ENCODE measurements around the gene SRCIN1. TPM values are rescaled to one million over a fixed set of nuclear protein-coding genes. Genes with fewer than 3 reads are reported as not detected.
A peak's percentile ranks its signal among the peaks of the same experiment; 100 is the strongest.

The SRCIN1 gene
- total RNA-seq, 4 donors from 2014 or later = 0.24 TPM; not detected in 3

GRCh38 chr17:38579934-38580333 is 25.8 kb downstream of the SRCIN1 start:
- peaks cover 38 to 48% (median 46%) of the 10 kb centered on the region in 3 donors for H3K27me3 ChIP-seq
- TF ChIP-seq CTCF (IDR thresholded peaks at IDR 0.05 in 4 of 5, conservative IDR thresholded peaks at IDR 0.05 in 1 of 5) (no peak), POLR2A (IDR thresholded peaks at IDR 0.05) (no peak)
- H3K4me1 ChIP-seq = peaks cover 0 to 9% of the 10 kb centered on the region in 2 donors
- no peak for ATAC-seq
- H3K9me3 ChIP-seq = no peaks in the 10 kb centered on the region
- H3K4me3 ChIP-seq = no peak overlapping the region
- no peak for DNase-seq
- intact Hi-C loops (cut with DNase I; ENCODE audit: low total_unique reads) (no loop called here), in situ Hi-C loops (cut with MboI; ENCODE audit: low sequenced_read_pairs in 4 of 4) (no loop called here)
- no peaks in the 10 kb centered on the region for H3K36me3 ChIP-seq
- H3K27ac ChIP-seq = no peak overlapping the region

DNA sequence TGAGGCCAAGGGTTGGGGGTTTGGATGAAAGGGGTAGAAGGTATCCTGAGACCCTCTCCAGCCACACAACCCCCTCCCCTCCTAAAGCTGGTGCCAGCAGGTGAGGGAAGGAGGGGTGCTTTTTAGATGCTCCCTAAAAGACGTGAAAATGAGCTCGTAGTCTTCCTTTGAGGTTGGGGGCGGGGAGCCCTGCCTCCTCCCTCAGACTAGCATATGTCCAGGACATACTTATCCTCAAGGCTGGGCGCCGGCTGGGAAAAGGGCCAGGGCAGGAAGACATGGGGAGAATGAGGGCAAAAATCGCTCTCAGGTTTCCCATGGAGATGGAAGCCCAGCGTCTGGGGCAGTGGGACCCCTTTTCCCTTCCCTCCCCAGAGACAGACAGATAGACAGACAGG is 26.7 kb downstream of the SRCIN1 start:
- no peak overlapping the region for H3K4me3 ChIP-seq
- H3K27me3 ChIP-seq = peaks cover 40 to 55% (median 48%) of the 10 kb centered on the region in 3 donors
- H3K4me1 ChIP-seq = peaks cover 0 to 9% of the 10 kb centered on the region in 2 donors
- no peak overlapping the region for H3K27ac ChIP-seq
- TF ChIP-seq CTCF (IDR thresholded peaks at IDR 0.05 in 4 of 5, conservative IDR thresholded peaks at IDR 0.05 in 1 of 5) (no peak), POLR2A (IDR thresholded peaks at IDR 0.05) (no peak)
- intact Hi-C loops (cut with DNase I; ENCODE audit: low total_unique reads) (no loop called here), in situ Hi-C loops (cut with MboI; ENCODE audit: low sequenced_read_pairs in 4 of 4) (no loop called here)
- DNase-seq (no peak), ATAC-seq (no peak)
- H3K36me3 ChIP-seq = no peaks in the 10 kb centered on the region
- H3K9me3 ChIP-seq = no peaks in the 10 kb centered on the region

DNA sequence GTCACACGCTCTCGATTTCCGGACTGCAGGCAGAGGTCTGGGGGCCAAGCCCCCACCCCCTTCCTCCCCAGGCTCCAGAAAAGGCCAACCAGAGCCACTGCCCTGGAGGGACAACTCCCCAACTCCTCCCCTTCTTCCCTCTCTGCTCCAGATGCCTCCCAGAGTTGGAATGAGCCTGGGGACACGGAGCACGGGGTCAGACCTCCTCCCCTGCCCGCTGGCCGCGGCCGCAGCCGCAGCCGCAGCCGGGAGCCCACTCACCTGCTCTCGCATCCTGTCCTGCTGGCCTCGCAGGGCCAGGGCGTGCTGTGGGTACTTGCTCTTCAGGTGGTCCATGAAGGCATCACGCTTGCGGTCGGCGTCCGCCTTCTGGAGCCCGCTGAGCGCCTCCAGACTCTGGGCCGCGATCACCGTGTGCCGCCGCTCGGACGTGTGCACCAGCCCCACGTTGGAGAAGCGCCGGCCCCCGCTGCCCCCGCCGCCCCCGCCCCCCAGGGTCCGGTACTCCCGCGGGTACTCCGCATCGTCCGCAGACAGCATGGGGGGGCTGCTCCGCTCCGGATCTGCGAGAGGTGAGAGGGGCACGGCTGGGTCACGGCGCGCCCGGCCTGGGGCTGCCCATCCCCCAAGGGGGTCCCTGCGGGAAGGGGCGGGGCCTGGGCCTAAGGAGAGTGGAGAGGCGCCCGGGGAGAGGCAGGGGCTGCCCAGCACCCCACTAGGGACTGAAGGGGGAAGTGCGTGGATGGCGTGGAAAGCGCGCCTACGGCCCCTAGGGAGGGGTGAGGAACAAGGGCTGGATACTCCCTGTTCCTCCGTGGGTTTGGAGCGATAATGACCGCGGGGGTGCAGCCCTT is 27.3 kb downstream of the SRCIN1 start:
- peaks cover 46 to 55% (median 55%) of the 10 kb centered on the region in 3 donors for H3K27me3 ChIP-seq
- in situ Hi-C loops (cut with MboI; ENCODE audit: low sequenced_read_pairs in 4 of 4) = no loop called here
- H3K27ac ChIP-seq = no peak overlapping the region
- TF ChIP-seq POLR2A (IDR thresholded peaks at IDR 0.05) (no peak), CTCF (IDR thresholded peaks at IDR 0.05 in 4 of 5, conservative IDR thresholded peaks at IDR 0.05 in 1 of 5) (no peak)
- DNase-seq (no peak), ATAC-seq (no peak)
- no peaks in the 10 kb centered on the region for H3K36me3 ChIP-seq
- H3K4me1 ChIP-seq = peaks cover 0 to 9% of the 10 kb centered on the region in 2 donors
- peak overlapping the region in 1 of 4 donors; percentile 17 for H3K4me3 ChIP-seq
- intact Hi-C loops (cut with DNase I; ENCODE audit: low total_unique reads) = no loop called here
- H3K9me3 ChIP-seq = no peaks in the 10 kb centered on the region

GRCh38 chr17:38577645-38578173 is 28.0 kb downstream of the SRCIN1 start:
- DNase-seq (no peak), ATAC-seq (no peak)
- Histone ChIP-seq H3K27me3 (peaks cover 51 to 61% (median 55%) of the 10 kb centered on the region in 3 donors), H3K4me3 (no peak overlapping the region), H3K4me1 (peaks cover 0 to 9% of the 10 kb centered on the region in 2 donors), H3K9me3 (no peaks in the 10 kb centered on the region), H3K36me3 (no peaks in the 10 kb centered on the region), H3K27ac (no peak overlapping the region)
- in situ Hi-C loops (cut with MboI; ENCODE audit: low sequenced_read_pairs in 4 of 4) (no loop called here), intact Hi-C loops (cut with DNase I; ENCODE audit: low total_unique reads) (no loop called here)
- TF ChIP-seq CTCF (IDR thresholded peaks at IDR 0.05 in 4 of 5, conservative IDR thresholded peaks at IDR 0.05 in 1 of 5) (no peak), POLR2A (IDR thresholded peaks at IDR 0.05) (no peak)

Measured in gastrocnemius medialis (tissue), 4 donors.